ENCODE data around the gene TACC2.

Gene TACC2

GRCh38 chr10:122204691-122205489, 215.9 kb downstream of the TACC2 start:
- TF ChIP-seq CTCF (IDR thresholded peaks at IDR 0.05; ENCODE audit: borderline replicate concordance, insufficient read depth, low read depth, low read length): no peak
- no peak overlapping the region for H3K4me3 ChIP-seq (ENCODE audit: low read depth, low read length)

GRCh38 chr10:122206471-122207065, 217.6 kb downstream of the TACC2 start:
- TF ChIP-seq CTCF (IDR thresholded peaks at IDR 0.05; ENCODE audit: borderline replicate concordance, insufficient read depth, low read depth, low read length): no peak
- H3K4me3 ChIP-seq (ENCODE audit: low read depth, low read length): no peak overlapping the region

- no peak for TF ChIP-seq CTCF (IDR thresholded peaks at IDR 0.05; ENCODE audit: borderline replicate concordance, insufficient read depth, low read depth, low read length)
- H3K4me3 ChIP-seq (ENCODE audit: low read depth, low read length): no peak overlapping the region
Observed at GRCh38 chr10:122207163-122207562, 218.2 kb downstream of the TACC2 start.

GRCh38 chr10:122207596-122207995, 218.6 kb downstream of the TACC2 start:
- no peak for TF ChIP-seq CTCF (IDR thresholded peaks at IDR 0.05; ENCODE audit: borderline replicate concordance, insufficient read depth, low read depth, low read length)
- no peak overlapping the region for H3K4me3 ChIP-seq (ENCODE audit: low read depth, low read length)

- no peak overlapping the region for H3K4me3 ChIP-seq (ENCODE audit: low read depth, low read length)
- no peak for TF ChIP-seq CTCF (IDR thresholded peaks at IDR 0.05; ENCODE audit: borderline replicate concordance, insufficient read depth, low read depth, low read length)
Observed at GRCh38 chr10:122208571-122209430, 219.8 kb downstream of the TACC2 start.

- H3K4me3 ChIP-seq (ENCODE audit: low read depth, low read length): no peak overlapping the region
- no peak for TF ChIP-seq CTCF (IDR thresholded peaks at IDR 0.05; ENCODE audit: borderline replicate concordance, insufficient read depth, low read depth, low read length)
Observed at GRCh38 chr10:122210481-122211265, 221.7 kb downstream of the TACC2 start.

Data from GM12875 (cell line).